NCI-H1930 (cell line): ENCODE results near the gene ZNF574.

Experiments used
- DNase-seq, 2 experiments: peaks; one replicate each; lab custom pipeline; 2025; lab: John Stamatoyannopoulos, UW

Gene ZNF574

DNA sequence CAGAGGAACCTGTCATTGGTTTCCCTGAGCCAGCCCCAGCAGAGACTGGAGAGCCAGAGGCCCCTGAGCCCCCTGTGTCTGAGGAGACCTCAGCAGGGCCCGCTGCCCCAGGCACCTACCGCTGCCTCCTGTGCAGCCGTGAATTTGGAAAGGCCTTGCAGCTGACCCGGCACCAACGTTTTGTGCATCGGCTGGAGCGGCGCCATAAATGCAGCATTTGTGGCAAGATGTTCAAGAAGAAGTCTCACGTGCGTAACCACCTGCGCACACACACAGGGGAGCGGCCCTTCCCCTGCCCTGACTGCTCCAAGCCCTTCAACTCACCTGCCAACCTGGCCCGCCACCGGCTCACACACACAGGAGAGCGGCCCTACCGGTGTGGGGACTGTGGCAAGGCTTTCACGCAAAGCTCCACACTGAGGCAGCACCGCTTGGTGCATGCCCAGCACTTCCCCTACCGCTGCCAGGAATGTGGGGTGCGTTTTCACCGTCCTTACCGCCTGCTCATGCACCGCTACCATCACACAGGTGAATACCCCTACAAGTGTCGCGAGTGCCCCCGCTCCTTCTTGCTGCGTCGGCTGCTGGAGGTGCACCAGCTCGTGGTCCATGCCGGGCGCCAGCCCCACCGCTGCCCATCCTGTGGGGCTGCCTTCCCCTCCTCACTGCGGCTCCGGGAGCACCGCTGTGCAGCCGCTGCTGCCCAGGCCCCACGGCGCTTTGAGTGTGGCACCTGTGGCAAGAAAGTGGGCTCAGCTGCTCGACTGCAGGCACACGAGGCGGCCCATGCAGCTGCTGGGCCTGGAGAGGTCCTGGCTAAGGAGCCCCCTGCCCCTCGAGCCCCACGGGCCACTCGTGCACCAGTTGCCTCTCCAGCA is 4.2 kb downstream of the ZNF574 start:
- DNase-seq: no peak

DNA sequence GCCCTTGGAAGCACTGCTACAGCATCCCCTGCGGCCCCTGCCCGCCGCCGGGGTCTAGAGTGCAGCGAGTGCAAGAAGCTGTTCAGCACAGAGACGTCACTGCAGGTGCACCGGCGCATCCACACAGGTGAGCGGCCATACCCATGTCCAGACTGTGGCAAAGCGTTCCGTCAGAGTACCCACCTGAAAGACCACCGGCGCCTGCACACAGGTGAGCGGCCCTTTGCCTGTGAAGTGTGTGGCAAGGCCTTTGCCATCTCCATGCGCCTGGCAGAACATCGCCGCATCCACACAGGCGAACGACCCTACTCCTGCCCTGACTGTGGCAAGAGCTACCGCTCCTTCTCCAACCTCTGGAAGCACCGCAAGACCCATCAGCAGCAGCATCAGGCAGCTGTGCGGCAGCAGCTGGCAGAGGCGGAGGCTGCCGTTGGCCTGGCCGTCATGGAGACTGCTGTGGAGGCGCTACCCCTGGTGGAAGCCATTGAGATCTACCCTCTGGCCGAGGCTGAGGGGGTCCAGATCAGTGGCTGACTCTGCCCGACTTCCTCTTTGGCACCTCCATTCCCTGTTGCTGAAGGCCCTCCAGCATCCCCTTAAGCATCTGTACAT is 4.9 kb downstream of the ZNF574 start:
- DNase-seq: no peak

DNA sequence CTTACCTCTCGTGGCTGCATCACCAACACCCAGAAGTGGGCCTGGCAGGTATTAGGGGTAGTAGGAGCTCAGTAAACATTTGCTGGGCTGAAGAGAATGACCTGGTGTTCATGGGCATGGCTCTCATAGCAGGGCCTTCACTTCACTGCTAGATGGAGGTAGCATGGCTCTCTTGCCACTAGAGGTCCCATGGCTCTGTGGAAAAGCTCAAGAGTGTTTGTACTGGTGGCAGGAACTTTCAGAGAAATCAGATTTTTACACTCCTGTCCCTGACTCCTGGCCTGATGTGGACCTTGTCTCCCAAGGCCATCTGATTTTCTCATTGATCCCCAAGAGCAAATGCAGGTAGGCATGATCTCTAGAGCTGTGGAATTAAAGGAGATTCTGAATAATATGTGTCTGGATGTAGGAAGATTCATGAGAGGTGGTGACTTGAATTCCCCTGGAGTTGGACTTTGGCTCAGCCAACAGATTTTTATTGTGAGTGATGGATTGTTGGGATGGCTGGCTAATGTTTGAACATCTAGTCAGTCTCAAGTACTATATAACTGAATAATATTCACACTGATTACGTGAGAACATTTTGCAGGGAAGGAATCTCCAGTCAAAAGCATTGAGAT is 5.7 kb downstream of the ZNF574 start:
- DNase-seq: peak in 1 of 2 experiments; percentile 14

DNA sequence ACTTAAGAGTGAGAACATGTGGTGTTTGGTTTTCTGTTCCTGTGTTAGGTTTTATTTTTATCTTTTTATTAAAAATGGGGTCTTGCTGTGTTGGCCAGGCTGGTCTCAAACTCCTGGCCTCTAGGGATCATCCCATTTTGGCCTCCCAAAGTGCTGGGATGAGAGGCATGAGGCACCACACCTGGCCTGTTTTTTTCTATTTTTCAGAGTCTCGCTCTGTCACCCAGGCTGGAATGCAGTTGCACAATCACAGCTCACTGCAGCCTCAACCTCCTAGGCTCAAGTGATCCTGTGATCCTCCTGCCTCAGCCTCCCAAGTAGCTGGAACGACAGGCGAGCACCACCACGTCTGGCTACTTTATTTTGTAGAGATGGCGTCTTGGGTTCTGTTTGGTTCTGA is 7.6 kb downstream of the ZNF574 start:
- no peak for DNase-seq

DNA sequence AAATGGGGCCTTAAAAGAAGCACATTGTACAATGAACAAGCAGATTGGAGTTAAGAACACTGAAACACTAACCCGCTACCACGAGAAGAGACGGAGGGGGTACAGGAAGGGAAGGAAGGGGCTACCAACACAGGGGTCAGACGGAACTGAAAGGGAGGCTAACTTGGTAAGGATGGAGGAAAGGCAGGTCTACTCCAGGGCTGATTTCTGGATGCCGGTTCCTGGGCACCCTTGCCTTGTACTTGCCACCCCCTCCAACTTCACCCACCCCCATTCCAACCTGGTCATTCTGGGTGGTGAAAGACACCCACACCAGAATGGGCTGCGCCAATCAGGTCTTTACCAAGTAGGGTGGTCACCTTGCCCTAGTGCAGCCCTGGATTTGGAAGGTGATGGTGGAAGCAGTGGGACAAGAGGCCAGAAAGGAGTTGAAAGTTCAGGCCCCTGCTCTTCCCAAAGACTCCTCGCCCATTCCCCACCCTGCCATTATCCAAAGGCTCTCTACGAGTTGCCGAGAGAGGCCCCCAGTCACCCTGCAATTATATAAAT is 10.3 kb downstream of the ZNF574 start:
- DNase-seq: no peak

DNA sequence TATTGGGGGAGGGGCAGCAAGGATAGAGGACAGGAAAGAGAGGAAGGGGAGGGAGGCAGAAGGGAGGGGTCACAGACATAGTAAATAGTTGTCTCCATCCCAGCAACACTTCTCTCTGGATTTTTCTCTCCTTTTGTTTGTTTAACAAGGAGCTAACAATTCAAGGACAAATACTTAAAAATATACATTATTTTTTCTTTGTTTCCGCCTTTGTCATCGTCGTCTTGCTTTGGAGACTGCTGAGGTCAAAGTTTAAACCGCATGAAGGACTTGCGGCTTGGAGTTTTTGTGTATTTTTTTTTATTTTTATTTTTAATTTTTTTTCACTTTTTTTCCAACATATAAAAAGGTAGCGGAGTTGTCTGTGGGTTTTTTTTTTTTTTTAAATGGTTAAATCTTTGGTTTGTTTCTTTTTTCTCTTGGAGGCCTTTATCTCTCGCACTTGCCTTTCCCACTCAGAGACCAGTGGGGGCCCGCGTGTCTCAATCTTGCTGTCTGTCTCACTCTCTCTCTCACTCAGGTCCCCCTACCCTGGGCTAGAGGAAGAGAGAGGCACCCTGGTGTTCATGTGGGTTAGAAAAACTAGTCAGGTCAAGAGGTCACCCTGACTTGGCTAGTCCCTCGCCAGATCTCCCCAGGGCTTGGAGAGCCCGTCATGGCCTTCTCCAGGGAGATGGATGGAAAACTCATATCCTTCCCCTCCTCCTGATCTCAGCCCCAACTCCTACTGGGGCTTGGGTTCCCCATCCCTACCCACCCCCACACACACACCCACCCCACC is 11.0 kb downstream of the ZNF574 start:
- no peak for DNase-seq

DNA sequence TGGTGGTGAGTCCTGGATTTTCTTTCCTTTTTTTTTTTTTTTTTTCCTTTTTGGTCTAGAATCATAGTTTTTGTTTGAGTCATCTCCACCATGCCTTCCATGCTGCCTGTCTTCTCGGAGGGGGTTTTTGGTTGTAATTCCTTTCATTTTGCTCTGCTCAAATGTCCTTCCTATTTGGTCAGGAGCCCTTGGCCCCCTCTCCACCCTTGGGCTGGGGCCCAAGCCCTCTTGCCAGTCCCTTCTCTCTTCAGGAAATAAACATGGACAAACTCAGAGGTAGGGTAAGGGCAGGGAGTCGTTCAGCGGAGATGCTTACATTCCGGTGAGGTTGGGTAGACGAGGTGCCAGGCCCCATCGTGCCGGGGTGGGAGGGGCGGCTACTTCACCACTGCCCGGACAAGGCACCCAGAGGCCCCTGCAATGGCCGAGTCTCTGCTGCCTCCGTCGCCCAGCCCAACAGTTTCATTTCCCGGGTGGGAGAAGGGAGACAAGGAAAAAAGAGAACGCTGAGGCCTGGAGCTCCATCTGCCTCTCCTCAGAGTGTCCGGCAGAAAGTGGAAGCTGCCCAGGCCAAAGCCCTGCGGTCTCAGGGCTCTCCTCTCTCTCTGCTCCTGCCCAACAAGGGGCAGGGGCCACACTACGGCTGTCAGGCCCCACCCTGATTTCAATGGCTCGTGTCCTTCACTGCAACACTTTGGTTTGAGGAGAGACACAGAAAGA is 12.7 kb downstream of the ZNF574 start:
- DNase-seq: no peak

DNA sequence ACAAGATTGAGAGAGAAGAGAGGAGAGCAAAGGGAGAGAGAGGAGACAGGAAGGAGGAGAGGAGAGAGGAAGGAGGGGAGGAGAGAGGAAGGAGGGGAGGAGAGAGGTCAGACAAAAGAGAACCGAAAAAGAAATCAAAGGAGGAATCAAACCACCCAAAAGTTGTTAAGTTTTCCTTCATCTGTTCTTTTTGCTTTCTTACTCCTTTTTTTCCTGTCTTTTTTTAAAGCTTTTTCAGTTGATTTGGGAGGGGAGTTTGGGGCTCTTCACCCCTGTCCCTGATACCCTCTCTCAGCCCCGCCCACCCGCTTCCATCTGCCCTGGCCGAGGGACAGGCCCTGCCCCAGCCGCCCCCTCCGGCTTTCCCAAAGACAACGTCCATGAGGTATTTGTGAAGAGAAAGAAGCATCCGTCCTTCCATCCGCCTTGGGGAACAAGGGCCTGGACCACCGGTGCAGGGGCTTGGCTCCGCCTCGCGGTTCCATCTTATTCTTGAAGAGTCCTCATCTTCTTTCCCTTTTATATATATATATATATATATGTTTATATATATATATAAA is 13.3 kb downstream of the ZNF574 start:
- DNase-seq: no peak

DNA sequence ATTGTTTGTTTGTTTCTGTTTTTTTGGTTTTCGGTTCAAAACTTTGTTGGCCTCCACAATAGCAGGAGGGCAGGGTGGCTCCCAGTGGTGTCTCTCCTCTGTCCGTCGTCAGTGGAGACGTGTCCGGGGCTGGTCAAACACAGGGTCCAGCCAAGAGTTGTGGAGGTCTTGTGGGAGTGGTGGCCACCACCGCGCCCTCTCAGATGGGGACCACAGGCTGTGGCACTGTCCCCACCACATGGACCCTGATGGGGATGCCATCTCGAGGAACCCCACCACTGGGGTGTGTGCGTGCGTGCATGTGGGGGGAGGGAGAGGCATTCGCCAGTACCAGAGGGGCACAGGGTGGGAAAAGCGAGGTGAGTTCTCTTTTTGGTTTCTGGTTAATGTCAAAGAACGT is 13.8 kb downstream of the ZNF574 start:
- DNase-seq: no peak

DNA sequence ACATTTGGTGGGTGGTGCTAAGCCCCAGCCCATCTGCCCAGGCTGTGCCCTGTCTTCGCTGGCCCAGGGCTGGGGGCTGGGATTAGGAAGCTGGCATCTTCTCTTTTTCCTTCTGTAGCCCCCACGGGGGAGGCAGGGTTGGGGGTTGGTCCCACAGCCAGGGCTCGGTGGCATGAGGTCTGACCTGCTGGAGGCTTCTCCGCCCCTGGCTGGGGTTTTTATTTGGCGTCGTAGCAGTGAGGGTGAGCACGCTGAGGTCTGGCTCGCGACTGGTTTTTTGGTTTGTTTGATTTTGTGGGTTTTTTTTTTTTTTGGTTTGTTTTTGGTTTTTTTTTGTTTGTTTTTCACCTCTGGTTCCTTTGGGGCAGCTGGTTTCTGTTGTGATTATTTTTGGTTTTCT is 14.7 kb downstream of the ZNF574 start:
- DNase-seq: no peak

DNA sequence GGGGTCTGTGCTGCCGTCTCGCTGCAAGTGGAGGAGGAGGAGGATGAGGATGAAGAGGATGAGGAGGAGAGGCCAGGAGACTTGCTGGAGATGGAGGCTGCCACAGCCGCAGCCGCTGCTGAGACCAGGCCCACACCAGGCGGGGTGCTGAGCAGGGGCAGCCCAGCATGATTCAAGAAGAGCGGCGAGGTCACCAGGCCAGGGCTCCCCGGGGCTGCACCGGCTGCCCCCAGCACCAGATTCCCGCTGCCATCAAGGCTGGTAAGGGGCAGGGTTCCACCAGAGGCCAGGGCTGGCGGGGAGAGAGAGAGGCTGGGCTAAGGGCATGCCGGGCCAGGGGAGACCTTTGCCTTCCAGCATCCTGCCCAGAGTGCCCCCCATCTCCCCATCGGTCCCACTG is 15.3 kb downstream of the ZNF574 start:
- DNase-seq: no peak

DNA sequence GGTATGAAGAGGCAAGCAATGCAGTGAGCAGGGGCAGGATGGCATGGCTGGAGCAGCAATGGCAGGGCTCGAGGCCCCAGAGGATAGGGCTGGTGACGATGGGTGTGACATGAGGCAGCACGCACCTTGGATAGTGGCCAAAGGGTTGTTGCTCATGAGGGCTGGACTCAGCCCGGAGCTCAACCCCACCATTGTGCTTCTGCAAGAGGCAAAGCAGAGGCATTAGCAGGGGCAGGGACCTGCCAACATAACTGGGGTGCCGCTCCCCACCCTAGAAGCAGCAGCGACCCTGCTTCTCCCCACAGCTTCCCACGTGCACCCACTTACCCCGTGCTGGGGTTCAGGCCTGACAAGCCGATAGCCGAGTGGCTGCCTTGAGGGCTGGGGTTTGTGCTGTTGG is 15.8 kb downstream of the ZNF574 start:
- no peak for DNase-seq

DNA sequence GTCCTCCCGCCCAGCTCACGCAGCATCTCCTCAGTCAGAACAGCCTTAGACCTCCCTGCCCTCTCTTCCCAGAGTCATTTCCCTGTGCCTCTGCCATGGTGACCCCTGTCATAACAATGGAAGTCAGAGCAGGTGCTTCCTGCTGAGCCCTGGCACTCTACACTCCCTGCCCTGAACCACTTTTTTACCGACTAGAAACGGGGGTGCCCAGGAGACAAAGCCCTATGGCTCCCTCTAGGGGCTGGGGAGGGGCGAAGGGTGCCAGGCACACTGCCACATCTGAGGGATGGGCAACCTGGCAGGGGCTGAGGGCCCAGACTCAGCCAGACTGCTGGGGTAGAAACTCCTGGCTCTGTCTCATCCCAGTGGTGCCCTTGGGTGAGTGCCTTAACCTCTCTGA is 16.4 kb downstream of the ZNF574 start:
- DNase-seq: peak in 1 of 2 experiments; percentile 42

DNA sequence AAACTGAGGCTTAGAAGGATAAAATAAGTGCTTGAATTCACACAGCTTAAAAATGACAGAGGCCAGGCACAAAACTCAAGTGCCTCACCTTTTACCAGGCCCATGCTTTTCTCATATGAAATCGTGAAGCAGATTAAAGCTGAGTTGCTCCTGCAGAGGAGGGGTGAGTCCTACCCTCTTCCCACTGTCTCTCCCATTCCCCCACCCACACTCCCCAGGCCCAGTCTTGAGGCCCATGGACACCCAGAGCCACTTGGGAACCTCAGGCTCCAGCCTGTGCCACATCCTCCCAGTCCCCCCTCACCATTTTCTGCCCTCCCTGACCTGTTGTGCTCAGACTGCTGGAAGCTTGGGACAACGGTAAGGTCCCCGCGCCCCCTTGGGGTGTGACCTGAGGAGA is 17.5 kb downstream of the ZNF574 start:
- DNase-seq: no peak

DNA sequence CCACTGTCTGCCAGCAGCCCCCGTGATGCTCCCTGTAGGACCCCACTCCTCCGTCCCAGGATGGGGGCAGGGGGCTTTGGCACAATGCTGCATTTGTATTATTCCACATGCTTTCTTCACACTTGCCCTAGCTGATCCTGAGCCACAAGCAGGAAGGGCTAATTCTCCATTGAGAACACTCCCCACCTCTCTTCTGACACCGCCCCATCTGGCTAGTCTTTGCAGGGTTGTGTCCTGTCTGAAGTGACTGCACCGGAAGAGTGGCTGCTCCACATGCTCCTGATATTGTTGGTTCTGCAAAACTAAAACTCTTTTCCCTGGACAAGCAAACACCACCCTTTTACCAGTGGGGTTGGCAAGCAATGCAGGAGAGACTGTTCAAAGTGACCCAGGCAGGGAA is 18.0 kb downstream of the ZNF574 start:
- DNase-seq: no peak

DNA sequence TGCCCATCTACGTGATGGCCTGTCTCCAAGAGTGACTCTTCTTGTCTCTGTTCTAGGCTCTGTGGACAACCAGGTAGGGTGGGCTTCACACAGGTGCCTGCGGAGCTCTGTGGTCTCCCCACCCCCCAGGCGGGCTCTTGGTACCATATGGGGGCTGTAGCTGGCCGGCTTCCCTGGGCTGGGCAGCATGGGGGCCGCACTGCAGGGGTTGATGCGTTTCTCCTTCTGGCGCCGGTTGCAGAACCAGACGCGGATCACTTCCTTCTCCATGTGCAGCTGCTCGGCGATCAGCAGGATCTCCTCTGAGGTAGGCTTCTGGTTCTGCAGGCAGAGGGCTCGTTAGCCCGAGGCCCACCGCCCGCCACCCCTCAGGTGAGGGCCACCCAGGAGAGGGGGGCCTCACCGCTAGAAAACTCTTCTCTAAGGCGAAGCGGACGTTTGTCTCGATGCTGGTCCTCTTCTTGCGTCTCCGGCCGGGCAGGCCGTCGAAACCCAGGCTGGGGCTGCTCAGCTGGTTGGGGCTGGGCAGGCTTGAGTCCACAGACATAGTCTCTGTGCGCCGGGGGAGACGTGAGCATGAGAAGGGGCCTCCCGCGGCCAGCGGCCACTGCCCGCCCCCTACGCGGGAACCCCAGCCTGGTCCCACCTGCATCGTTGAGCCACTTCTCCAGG is 19.3 kb downstream of the ZNF574 start:
- no peak for DNase-seq

DNA sequence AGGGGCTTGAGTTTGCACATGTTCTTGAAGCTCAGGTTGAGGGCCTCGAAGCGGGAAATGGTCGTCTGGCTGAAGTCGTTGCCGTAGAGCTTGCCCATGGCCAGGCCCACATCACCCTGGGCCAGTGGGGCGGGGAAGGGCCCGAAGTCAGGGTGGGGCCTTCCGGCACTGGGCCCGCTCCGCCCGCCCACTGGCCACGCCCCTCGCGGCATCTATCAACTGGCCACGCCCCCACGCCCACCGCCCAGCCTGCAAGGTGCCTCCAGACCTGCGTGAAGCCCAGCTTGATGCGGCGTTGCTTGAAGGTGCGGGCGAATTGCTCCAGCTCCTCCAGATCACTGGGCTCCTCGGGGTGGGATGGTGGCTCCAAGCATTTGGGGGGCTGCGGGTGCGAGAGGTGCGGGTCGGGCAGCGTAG is 19.9 kb downstream of the ZNF574 start:
- no peak for DNase-seq

DNA sequence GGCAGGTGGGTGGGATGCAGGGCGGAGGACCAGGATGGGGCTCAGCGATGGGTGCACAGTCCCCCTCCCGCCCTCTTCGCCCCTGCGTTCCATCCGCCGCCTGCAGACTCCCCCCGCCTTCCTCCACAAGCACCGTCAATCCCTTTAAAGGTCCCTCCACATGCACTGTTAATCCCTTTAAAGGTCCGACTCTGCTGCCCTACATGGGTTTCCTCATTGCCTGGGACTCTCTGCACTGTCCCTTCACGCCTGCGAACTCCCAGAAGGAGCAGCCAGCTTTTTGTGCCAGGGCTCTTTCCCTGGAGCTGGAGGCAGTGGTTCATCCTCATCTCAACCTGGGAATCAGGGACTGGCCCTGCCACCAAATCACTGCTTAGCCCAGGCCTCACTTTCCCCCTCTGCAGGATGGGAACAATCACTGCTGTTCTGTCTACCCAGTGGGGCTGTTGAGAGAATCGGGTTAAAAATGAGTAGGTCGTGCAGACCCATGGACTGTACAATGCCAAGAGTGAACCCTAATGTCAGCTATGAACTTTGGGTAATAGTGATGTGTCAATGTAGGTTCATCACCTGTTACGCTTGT is 20.4 kb downstream of the ZNF574 start:
- DNase-seq: no peak

DNA sequence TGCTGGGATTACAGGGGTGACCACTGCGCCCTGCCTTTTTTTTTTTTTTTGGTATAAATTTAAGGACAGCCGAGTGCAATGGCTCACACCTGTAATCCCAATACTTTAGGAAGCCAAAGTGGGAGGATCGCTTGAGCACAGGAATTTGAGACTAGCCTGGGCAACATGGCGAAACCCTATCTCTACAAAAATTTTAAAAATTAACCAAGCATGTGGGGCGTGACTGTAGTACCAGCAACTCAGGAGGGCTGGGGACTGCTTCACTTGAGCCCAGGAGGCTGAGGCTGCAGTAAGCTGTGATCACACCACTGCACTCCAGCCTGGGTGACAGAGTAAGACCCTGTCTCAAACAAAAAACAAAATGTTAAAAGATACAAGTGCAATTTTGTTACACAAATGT is 21.5 kb downstream of the ZNF574 start:
- DNase-seq: no peak

DNA sequence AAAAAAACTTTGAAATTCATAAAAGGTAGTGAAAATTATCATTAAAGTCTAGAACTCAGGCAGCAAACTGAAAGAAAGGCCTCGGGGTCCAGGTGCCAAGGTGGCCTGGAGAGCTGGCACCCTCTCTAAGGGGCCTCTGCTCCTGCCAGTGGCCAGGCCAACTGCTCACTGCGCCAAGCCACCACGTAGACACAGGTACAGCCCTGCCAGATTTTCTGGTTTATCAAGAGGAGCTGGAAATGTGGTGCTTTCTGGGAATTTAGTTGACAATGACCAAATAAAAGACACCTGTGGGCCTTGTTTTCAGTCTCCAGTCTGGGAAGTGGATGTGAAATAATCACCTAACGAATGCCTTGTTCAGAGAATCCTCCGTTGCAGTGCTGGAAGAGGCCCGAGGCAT is 22.8 kb downstream of the ZNF574 start:
- no peak for DNase-seq
